DMS79 treated with DMSO at 0.1 percent for 48 hours (cell line): ENCODE results near the gene F7.
"Not testable (repeated sequence)": the region's sequence is repeated elsewhere in the genome, so short reads cannot be mapped to it uniquely, and the experiment has no call there.

ENCODE experiments used
- DNase-seq: peaks from one replicate; lab custom pipeline; 2025; lab: John Stamatoyannopoulos, UW

F7 gene

GRCh38 chr13:113153810-113154748 lies 48.5 kb downstream of the F7 start:
- peak; percentile 74 for DNase-seq

- DNase-seq: no peak
These were observed 49.6 kb downstream of the F7 start for GRCh38 chr13:113155201-113155600.

DNA sequence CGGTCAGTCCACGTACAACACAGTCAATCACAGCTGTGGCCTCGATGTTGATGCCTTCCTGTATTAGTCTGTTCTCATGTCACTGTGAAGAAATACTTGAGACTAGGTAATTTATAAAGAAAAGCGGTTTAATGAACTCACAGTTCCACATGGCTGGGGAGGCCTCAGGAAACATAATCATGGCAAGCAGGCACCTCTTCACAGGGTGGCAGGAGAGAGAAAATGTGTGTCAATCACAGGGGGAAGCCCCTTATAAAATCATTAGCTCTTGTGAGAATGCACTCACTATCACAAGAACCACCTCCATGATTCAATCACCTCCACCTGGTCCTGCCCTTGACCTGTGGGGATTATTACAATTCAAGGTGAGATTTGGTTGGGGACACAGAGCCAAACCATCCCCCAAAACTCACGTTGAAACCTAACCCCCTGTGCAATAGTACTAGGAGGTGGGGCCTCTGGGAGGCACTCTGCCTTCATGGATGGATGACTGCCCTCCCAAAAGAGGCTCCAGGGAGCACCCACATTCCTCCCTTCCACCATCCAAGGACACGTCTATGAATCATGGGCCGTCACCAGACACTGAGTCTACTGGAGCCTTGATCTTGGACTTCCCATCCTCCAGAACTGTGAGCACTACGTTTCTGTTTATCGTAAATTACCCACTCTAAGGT lies 50.5 kb downstream of the F7 start:
- DNase-seq: no peak

DNA sequence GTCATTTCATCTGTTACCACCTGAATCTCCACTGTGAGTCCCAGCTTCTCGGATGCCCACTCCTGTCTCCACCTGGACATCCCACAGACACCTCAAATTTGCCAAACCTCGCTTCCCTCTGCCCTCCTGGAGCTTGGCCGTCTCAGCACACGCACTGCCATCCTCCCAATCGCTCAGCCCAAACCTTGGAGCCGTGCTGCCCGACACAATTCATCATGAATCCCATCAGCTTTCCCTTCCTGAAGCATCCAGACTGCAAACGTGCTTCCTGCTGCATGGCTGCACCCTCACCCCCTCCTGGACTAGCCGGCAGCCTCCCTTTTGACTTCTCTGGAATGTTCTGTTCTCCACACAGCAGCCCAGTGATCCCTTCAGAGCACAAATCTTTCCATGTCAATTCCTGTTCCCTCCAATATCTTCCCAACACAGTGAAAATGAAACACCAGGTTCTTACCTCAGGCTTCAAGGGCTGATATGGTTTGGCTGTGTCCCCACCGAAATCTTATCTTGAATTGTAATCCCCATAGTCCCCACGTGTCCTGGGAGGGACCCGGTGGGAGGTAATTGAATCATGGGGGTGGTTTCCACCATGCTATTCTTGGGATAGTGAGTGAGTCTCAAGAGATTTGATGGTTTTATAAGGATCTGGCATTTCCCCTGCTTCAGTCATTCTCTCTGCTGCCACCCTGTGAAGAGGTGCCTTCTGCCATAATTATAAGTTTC lies 51.8 kb downstream of the F7 start:
- no peak for DNase-seq

DNA sequence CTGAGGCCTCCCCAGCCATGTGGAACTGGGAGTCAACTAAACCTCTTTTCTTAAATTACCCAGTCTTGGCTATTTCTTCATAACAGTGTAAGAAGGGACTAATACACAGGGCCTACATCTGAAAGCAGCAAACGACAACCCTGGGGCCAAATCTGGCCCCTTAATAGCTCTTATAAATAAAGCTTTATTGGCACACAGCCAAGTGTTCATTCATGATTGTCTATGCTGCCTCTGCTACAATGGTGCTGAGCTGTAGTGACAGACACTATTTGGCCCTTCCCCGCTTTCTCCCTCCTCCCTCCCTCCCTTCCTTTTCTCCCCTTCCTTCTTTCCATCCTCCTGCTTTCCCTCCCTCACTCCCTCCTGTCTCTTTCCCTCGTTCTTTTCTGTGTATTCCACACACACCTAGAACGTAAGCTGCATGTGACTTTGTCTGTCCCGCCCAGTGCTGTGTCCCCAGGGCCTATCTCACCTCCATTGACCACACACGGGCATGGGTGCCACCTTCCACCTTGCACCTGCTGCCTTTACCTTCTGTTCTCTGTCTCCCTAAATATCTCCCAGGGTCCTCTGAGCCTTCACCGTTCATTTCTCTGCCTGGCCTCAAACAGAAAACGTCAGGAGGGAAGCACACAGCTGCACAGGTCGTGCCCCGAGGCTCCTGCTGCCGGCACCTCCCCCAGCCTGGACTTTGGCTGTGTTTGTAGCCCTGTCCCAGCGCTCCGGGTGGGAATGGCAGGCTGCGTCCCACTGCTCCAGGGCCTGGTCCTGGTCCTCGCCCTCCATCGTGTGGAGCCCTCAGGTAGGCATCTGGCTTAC lies 52.5 kb downstream of the F7 start, which contains the start of gene PROZ:
Gene PROZ, plus strand, starts transcription at position 720 of the 819 bp plus-strand sequence. Its CDS starts 13 bp downstream, at position 733.
- DNase-seq: no peak

GRCh38 chr13:113158946-113159345 lies 53.4 kb downstream of the F7 start:
- no peak for DNase-seq

- no peak for DNase-seq
These were observed 54.1 kb downstream of the F7 start for GRCh38 chr13:113159701-113160100.

DNA sequence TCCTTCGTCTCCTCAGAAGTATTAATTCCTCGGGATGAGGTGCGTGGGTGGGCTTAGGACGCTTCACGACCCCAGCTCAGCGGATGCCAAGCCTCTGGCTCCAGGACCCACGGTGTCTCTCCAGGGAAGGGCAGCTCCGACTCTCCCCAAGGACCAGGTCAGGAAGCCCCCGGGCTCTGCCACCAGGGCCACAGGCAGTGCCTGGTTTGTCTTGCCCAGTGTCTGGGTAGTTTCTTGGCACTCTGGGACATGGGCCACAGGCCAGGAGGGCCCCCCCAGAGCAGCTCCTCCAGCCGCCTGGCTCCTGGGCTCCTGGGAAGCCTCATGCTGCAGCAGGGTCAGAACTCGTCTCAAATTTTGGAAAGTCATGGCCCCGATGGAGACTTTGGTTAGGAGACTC lies 55.4 kb downstream of the F7 start:
- DNase-seq: no peak

DNA sequence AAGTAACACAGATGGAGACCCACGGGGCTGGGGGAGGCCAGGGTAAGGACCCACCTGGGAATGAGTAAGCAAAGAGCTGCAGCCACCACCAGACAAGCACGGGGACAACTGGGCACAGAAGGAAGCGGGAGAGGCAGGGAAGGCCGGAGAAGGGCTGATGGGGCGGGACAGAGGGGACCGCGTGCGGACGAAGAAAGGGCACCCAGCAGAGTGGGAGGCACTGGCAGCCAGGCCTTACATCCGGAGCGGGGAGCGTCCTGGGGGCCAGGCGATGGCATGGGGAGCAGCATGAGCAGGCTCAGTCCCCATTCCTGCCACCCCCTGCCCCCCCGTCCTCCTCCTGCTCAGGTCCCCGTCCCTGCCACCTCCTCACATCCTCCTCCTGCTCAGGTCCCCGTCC lies 55.8 kb downstream of the F7 start:
- DNase-seq: no peak

- not testable (repeated sequence) for DNase-seq
These were observed 56.4 kb downstream of the F7 start for GRCh38 chr13:113161975-113162374.

DNA sequence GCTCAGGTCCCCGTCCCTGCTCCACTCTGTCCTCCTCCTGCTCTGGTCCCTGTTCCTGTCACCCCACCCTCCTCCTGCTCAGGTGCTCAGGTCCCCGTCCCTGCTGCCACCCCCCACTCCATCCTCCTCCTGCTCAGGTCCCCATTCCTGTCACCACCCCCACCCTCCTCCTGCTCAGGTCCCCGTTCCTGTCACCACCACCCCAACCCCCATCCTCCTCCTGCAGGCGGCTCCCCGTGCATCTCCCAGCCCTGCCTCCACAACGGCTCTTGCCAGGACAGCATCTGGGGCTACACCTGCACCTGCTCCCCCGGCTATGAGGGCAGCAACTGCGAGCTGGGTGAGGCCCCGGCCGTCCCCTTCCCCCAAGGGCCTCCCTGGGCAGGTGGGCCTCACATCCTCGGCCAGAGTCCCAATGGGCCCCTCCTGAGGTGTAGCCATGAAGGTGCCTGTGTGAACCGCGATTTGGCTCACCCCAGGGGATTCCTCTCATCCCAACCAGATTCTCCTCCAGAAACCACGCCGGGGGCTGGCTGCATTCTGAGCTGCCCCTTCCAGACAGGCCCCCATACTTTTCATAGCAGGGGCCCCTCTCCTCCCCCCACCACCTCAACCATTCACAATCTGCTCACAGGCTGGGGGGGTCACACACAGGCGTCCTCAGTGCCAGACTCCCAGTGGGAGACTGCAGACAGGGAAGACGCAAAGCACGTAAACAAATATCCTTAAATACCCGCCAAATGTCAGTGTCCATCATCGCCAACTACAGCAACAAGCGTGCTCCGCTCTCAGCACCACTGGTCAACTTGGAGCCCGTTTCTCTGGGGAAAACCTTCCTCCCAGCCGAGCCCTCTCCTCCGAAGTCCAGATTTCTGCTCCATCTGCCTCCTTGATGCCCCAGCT lies 57.4 kb downstream of the F7 start:
- peak; percentile 22 for DNase-seq

GRCh38 chr13:113164492-113164891 lies 58.9 kb downstream of the F7 start:
- DNase-seq: no peak

GRCh38 chr13:113166266-113166665 lies 60.7 kb downstream of the F7 start:
- DNase-seq: no peak

GRCh38 chr13:113166681-113167080 lies 61.1 kb downstream of the F7 start:
- DNase-seq: no peak

- DNase-seq: no peak
These were observed 61.6 kb downstream of the F7 start for GRCh38 chr13:113167155-113167554.

- no peak for DNase-seq
These were observed 62.0 kb downstream of the F7 start for GRCh38 chr13:113167575-113167974.

DNA sequence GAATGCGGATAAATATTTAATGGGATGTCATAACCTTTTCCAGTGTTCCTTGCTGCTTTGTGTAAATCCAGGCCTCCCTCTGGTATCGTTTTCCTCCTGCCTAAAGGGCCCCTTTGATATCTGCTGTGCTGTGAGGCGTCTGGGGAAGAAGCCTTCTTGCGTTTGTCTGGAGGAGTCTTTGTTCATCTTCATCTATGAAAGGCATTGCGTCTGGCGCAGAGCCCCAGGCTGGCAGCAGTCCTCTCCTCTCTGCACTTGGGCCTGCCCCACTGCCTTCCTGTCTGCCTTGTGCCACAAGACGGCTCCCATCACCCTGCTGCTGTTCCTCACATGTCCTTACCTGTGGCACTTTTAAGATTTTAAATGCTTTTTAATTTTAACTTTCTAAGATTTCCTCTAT lies 62.6 kb downstream of the F7 start:
- DNase-seq: no peak

DNA sequence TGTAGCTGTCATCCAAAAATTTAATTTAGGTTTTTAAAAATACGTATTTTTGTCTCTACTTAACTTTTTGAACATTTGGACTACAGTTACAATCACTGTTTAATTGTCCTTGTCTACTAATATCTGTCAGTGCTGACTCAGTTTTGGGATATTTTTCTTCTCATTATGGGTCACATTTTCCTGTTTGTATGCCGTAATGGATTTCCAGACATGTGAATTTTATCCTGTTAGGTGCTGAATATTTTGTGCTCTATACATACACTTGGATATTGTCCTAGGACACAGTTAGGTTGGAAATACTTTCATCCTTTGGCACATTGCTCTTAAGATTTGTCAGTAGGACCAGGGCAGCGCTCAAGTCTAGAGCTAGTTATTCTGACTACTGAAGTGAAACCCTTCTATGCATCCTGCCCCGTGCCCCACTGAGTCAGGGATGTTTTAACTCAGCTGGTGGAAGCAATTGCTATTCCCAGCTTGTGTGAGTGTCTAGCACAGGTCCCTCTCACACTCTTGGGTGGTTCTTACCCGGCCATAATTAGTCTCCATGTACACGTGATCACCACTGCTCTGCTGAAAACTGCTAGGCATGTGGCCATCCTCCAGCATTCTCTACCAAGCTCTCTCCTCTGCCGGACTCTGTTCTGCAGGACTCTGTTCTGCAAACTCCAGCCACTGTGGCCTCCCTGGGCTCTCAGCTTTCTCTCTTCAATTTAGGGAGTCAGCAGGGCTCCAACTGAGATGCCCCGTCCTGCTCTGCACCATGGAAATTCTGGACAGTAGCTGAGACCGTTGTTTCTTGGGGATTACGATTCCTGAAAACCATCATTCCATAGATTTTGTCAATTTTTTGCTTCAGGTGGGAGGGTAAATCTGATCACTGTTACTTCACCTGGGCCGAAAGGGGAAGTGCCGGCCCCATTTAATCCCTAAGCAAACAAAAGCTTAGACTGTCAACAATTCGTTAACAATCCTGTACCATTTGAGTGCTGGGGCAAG lies 64.0 kb downstream of the F7 start:
- DNase-seq: no peak
